Cardiac muscle cell (in vitro differentiated cells and primary cell): ENCODE data around the gene ACADSB. TPM values are rescaled to one million over a fixed set of nuclear protein-coding genes. Genes with fewer than 3 reads are reported as not detected.
A peak's percentile ranks its signal among the peaks of the same experiment; 100 is the strongest.

Experiments
- DNase-seq, 2 donors: peaks; one replicate each; pipeline versions ENCODE4 v3.0.0 to v3.0.0-alpha.2; 2010 to 2017; ENCODE audit warnings: low read depth in 1 of 2, low spot score in 1 of 2
- H3K27ac ChIP-seq: fragments of 200-600 bp; sonication (generic); 2 replicates; pipeline ENCODE4 v1.5.1; 2016
- H3K27me3 ChIP-seq: fragments of 200-600 bp; sonication (generic); 2 replicates; pipeline ENCODE4 v1.6.0; 2016; ENCODE audit warnings: control low read depth
- H3K36me3 ChIP-seq: fragments of 200-600 bp; sonication (generic); 2 replicates; pipeline ENCODE4 v1.5.1; 2016; ENCODE audit warnings: control low read depth
- H3K4me1 ChIP-seq: fragments of 200-600 bp; sonication (generic); 2 replicates; pipeline ENCODE4 v1.8.1; 2017; ENCODE audit warnings: low read depth, mild to moderate bottlenecking, mixed run types
- H3K4me3 ChIP-seq: fragments of 200-600 bp; sonication (generic); 2 replicates; pipeline ENCODE4 v1.5.1; 2016; ENCODE audit warnings: mild to moderate bottlenecking
- H3K9me3 ChIP-seq: fragments of 200-600 bp; sonication (generic); 2 replicates; pipeline ENCODE4 v1.5.1; 2017; ENCODE audit warnings: low read depth, mild to moderate bottlenecking, control low read depth
- CTCF ChIP-seq: IDR thresholded peaks from 2 replicates; pipeline ENCODE4 v1.5.1; 2012; ENCODE audit warnings: low read depth, mild to moderate bottlenecking, low read length
- polyA plus RNA-seq: library from polyadenylated mRNA; unstranded; fragments of >200 nt; fragmentation: Nextera tagmentation; extraction: Ambion mirVana; gene quantifications from 2 replicates; pipeline ENCODE4 v1.2.1, GENCODE V29; 2016
- total RNA-seq: library from RNA; depleted of rRNA; stranded (reverse); fragments of >200 nt; gene quantifications from 2 replicates; pipeline ENCODE4 v1.2.3, GENCODE V29; 2016

The ACADSB gene
- total and polyA plus RNA-seq, 2 experiments from 2014 or later = 14.3 to 16.0 TPM

- no peak for TF ChIP-seq CTCF
- peaks cover 4% of the 10 kb centered on the region for H3K36me3 ChIP-seq
- no peak for DNase-seq
- H3K27ac ChIP-seq = no peak overlapping the region
- H3K9me3 ChIP-seq = no peaks in the 10 kb centered on the region
- H3K4me1 ChIP-seq = no peaks in the 10 kb centered on the region
- no peaks in the 10 kb centered on the region for H3K27me3 ChIP-seq
- H3K4me3 ChIP-seq = no peak overlapping the region
Measured at GRCh38 chr10:123000155-123000554, 8.7 kb upstream of the ACADSB start.

GRCh38 chr10:123001370-123001769 lies 7.4 kb upstream of the ACADSB start:
- no peaks in the 10 kb centered on the region for H3K36me3 ChIP-seq
- TF ChIP-seq CTCF = no peak
- DNase-seq = no peak

DNA sequence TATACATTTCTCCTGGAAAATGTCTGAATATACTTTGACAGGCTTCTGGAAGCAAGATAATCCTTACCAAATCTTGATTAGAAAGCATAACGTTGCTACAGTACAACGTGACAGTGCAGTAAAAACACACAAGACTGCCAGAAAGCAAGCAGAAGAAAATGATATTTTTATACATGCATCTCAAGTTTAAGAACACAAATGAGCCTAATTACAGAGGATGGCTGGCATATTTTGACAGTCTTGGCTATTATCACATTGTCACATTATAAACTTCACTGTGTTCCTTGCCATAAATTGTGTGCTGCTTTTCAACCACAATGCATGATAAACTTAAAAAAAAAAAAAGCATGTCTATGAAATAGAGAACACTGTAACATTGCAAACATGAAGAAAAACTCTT lies 4.5 kb upstream of the ACADSB start:
- Histone ChIP-seq H3K9me3 (no peaks in the 10 kb centered on the region), H3K27ac (no peak overlapping the region), H3K27me3 (no peaks in the 10 kb centered on the region), H3K4me1 (peaks cover 7% of the 10 kb centered on the region), H3K36me3 (no peaks in the 10 kb centered on the region), H3K4me3 (no peak overlapping the region)
- no peak for TF ChIP-seq CTCF
- no peak for DNase-seq

More at GRCh38 chr10:123001370-123001769, 7.4 kb upstream of the ACADSB start:
- H3K9me3 ChIP-seq = no peaks in the 10 kb centered on the region
- H3K4me1 ChIP-seq = no peaks in the 10 kb centered on the region
- H3K27me3 ChIP-seq = no peaks in the 10 kb centered on the region
- H3K4me3 ChIP-seq = no peak overlapping the region
- H3K27ac ChIP-seq = no peak overlapping the region

- peak; percentile 42 to 64 for DNase-seq
- peak overlapping the region; percentile 88 for H3K4me3 ChIP-seq
- H3K27ac ChIP-seq = peak overlapping the region; percentile 94
- no peaks in the 10 kb centered on the region for H3K9me3 ChIP-seq
- no peak for TF ChIP-seq CTCF
- peaks cover 13% of the 10 kb centered on the region for H3K4me1 ChIP-seq
- no peaks in the 10 kb centered on the region for H3K36me3 ChIP-seq
- H3K27me3 ChIP-seq = no peaks in the 10 kb centered on the region
Measured at GRCh38 chr10:123007558-123008354, 1.1 kb upstream of the ACADSB start.

GRCh38 chr10:123009105-123009820 lies 457 bp downstream of the ACADSB start:
- TF ChIP-seq CTCF = no peak
- DNase-seq = peak; percentile 8 to 43
- Histone ChIP-seq H3K27me3 (no peaks in the 10 kb centered on the region), H3K27ac (peak overlapping the region; percentile 58), H3K9me3 (no peaks in the 10 kb centered on the region), H3K36me3 (no peaks in the 10 kb centered on the region), H3K4me1 (peaks cover 13% of the 10 kb centered on the region), H3K4me3 (peak overlapping the region; percentile 88)
